Chondrocyte (in vitro differentiated cells): Measurements from ENCODE around the gene ZNRF1. TPM values are rescaled to one million over a fixed set of nuclear protein-coding genes. Genes with fewer than 3 reads are reported as not detected.

Source experiments
- DNase-seq: peaks from one replicate; pipeline ENCODE4 v3.0.0; 2021; ENCODE audit warnings: mixed read lengths, low spot score
- H3K27ac Mint-ChIP-seq: one replicate; pipeline ENCODE4 v1.8.0; 2021; ENCODE audit warnings: mild to moderate bottlenecking, moderate library complexity, mixed read lengths; ENCODE audit not compliant: unreplicated experiment
- H3K27me3 Mint-ChIP-seq: 2 replicates; pipeline ENCODE4 v1.8.0; 2021; ENCODE audit warnings: low read depth, mixed read lengths
- H3K36me3 Mint-ChIP-seq: 2 replicates; pipeline ENCODE4 v1.8.0; 2021; ENCODE audit warnings: low read depth, mixed read lengths
- H3K4me1 Mint-ChIP-seq: 2 replicates; pipeline ENCODE4 v1.8.0; 2021; ENCODE audit warnings: low read depth, mild to moderate bottlenecking, mixed read lengths
- H3K4me3 Mint-ChIP-seq: one replicate; pipeline ENCODE4 v1.8.0; 2021; ENCODE audit warnings: mild to moderate bottlenecking, moderate library complexity, mixed read lengths; ENCODE audit not compliant: unreplicated experiment
- H3K9me3 Mint-ChIP-seq: 2 replicates; pipeline ENCODE4 v1.8.0; 2021; ENCODE audit warnings: low read depth, mixed read lengths
- CTCF ChIP-seq: fragments of 200-600 bp; sonication (generic); IDR thresholded peaks from 2 replicates; pipeline ENCODE4 v1.5.0; 2021; ENCODE audit warnings: antibody characterized with exemption, mild to moderate bottlenecking, moderate library complexity
- total RNA-seq: library from RNA; stranded (reverse); gene quantifications from 3 replicates; pipeline ENCODE4 v1.2.1, GENCODE V29; 2021

Gene ZNRF1
- total RNA-seq, 1 donor from 2014 or later, result 22.7 TPM

DNA sequence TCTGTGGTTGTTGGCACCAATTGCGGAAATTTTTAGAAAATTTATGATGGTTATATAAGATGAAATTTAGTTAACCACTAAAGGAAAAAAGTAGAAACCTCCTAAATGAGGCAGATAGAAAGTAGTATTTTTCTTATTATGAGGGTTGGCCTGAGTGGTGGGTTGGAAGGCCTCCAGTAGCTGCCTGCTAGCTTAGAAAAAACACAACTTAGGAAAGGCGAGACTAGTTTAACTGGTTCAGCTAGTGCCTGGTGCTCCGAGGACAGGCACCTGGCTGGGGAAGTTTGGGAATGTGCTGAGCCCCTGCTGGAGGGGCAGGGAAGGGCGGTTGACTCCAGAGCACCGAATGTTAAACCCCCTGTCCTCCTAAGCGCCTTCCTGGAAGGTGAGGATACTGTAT is 97.8 kb downstream of the ZNRF1 start:
- Mint-ChIP-seq H3K4me1 (peaks cover 29% of the 10 kb centered on the region), H3K4me3 (no peak overlapping the region), H3K9me3 (no peaks in the 10 kb centered on the region), H3K27me3 (no peaks in the 10 kb centered on the region), H3K27ac (no peak overlapping the region), H3K36me3 (no peaks in the 10 kb centered on the region)
- DNase-seq, result no peak
- TF ChIP-seq CTCF, result peak; percentile 56

DNA sequence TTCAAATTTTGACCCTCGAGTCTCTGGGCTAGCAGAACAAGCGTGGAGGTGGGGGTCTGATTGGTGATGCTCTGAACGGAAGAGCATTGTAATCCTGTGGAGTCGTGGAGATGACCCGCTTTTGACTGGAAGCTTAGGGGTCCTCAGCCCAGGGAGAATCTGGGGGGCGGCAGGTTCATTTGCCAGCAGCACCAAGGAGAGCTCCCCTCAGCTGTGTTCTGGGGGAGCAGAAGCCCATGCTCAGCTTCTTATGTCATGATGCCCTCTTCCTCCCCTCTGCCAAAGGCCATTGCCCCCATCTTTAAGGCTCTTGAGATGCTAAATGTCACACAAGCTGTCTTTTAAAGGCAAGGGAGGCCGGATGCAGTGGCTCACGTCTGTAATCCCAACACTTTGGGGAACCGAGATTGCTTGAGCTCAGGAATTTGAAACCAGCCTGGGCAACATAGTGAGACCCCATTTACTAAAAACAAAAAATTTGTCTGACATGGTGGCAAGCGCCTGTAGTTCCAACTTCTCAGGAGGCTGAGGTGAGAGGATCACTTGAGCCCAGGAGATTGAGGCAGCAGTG is 98.5 kb downstream of the ZNRF1 start:
- H3K9me3 Mint-ChIP-seq, result no peaks in the 10 kb centered on the region
- H3K4me1 Mint-ChIP-seq, result peaks cover 28% of the 10 kb centered on the region
- H3K4me3 Mint-ChIP-seq, result no peak overlapping the region
- no peak for DNase-seq
- H3K36me3 Mint-ChIP-seq, result no peaks in the 10 kb centered on the region
- no peaks in the 10 kb centered on the region for H3K27me3 Mint-ChIP-seq
- no peak overlapping the region for H3K27ac Mint-ChIP-seq
- no peak for TF ChIP-seq CTCF

- peaks cover 28% of the 10 kb centered on the region for H3K4me1 Mint-ChIP-seq
- no peak overlapping the region for H3K27ac Mint-ChIP-seq
Measured at GRCh38 chr16:75097941-75098901, 99.4 kb downstream of the ZNRF1 start.

GRCh38 chr16:75099075-75099667 is 100.3 kb downstream of the ZNRF1 start:
- Mint-ChIP-seq H3K4me1 (peaks cover 28% of the 10 kb centered on the region), H3K4me3 (no peak overlapping the region), H3K27ac (no peak overlapping the region), H3K36me3 (no peaks in the 10 kb centered on the region), H3K9me3 (peaks cover 2% of the 10 kb centered on the region), H3K27me3 (no peaks in the 10 kb centered on the region)
- no peak for TF ChIP-seq CTCF
- peak; percentile 65 for DNase-seq

More at GRCh38 chr16:75097941-75098901, 99.4 kb downstream of the ZNRF1 start:
- Mint-ChIP-seq H3K36me3 (no peaks in the 10 kb centered on the region), H3K27me3 (no peaks in the 10 kb centered on the region), H3K9me3 (no peaks in the 10 kb centered on the region), H3K4me3 (no peak overlapping the region)
- peak; percentile 79 for DNase-seq
- TF ChIP-seq CTCF, result no peak
